ENCODE measurements around the gene OR10A4.
"Not testable (repeated sequence)": the region's sequence is repeated elsewhere in the genome, so short reads cannot be mapped to it uniquely, and the experiment has no call there.

OR10A4 gene

GRCh38 chr11:6876325-6876724 is at the start of gene OR10A4:
Gene OR10A4, plus strand, starts transcription at chr11:6876625. Its CDS starts 23 bp downstream, at chr11:6876648.
- Histone ChIP-seq H3K36me3 (replicated peaks) (no peaks in the 10 kb centered on the region), H3K4me1 (no peaks in the 10 kb centered on the region), H3K27me3 (ENCODE audit: low read depth) (no peaks in the 10 kb centered on the region), H3K4me3 (no peak within 1 kb of the TSS), H3K9me3 (no peaks in the 10 kb centered on the region)
- DNase-seq (ENCODE audit: low spot score in 2 of 2): no peak
- in situ Hi-C loops (cut with MboI; ENCODE audit: low sequenced_read_pairs): no loop called here

- DNase-seq (ENCODE audit: low spot score in 2 of 2): no peak
- H3K9me3 ChIP-seq: no peaks in the 10 kb centered on the region; the same call in 1 of the 2 replicates
Observed at GRCh38 chr11:6828103-6828502, 48.3 kb upstream of the OR10A4 start.

GRCh38 chr11:6833356-6833755 is 43.1 kb upstream of the OR10A4 start:
- H3K9me3 ChIP-seq: no peaks in the 10 kb centered on the region; the same call in 1 of the 2 replicates
- DNase-seq (ENCODE audit: low spot score in 2 of 2): no peak
- in situ Hi-C loops (cut with MboI; ENCODE audit: low sequenced_read_pairs): no loop called here
- H3K4me1 ChIP-seq: no peaks in the 10 kb centered on the region
- peaks cover 3% of the 10 kb centered on the region; the same call in 1 of the 2 replicates for H3K27me3 ChIP-seq (ENCODE audit: low read depth)
- no peaks in the 10 kb centered on the region for H3K36me3 ChIP-seq (replicated peaks)
- no peak overlapping the region for H3K4me3 ChIP-seq

More at GRCh38 chr11:6828103-6828502, 48.3 kb upstream of the OR10A4 start:
- Histone ChIP-seq H3K36me3 (replicated peaks) (no peaks in the 10 kb centered on the region), H3K4me3 (no peak overlapping the region), H3K27me3 (ENCODE audit: low read depth) (no peaks in the 10 kb centered on the region), H3K4me1 (no peaks in the 10 kb centered on the region)
- in situ Hi-C loops (cut with MboI; ENCODE audit: low sequenced_read_pairs): no loop called here

GRCh38 chr11:6834021-6834420 is 42.4 kb upstream of the OR10A4 start:
- in situ Hi-C loops (cut with MboI; ENCODE audit: low sequenced_read_pairs): no loop called here
- DNase-seq (ENCODE audit: low spot score in 2 of 2): no peak
- H3K36me3 ChIP-seq (replicated peaks): no peaks in the 10 kb centered on the region

GRCh38 chr11:6841694-6842093 is 34.7 kb upstream of the OR10A4 start:
- no peaks in the 10 kb centered on the region for H3K27me3 ChIP-seq (ENCODE audit: low read depth)

More at GRCh38 chr11:6834021-6834420, 42.4 kb upstream of the OR10A4 start:
- Histone ChIP-seq H3K27me3 (ENCODE audit: low read depth) (peaks cover 3% of the 10 kb centered on the region; the same call in 1 of the 2 replicates), H3K4me1 (no peaks in the 10 kb centered on the region), H3K9me3 (no peaks in the 10 kb centered on the region; the same call in 1 of the 2 replicates), H3K4me3 (no peak overlapping the region)

GRCh38 chr11:6843670-6844069 is 32.8 kb upstream of the OR10A4 start:
- in situ Hi-C loops (cut with MboI; ENCODE audit: low sequenced_read_pairs): no loop called here

More at GRCh38 chr11:6841694-6842093, 34.7 kb upstream of the OR10A4 start:
- no peaks in the 10 kb centered on the region; the same call in 1 of the 2 replicates for H3K4me1 ChIP-seq
- DNase-seq (ENCODE audit: low spot score in 2 of 2): no peak
- no peaks in the 10 kb centered on the region; the same call in 1 of the 2 replicates for H3K9me3 ChIP-seq
- H3K4me3 ChIP-seq: no peak overlapping the region
- no peaks in the 10 kb centered on the region for H3K36me3 ChIP-seq (replicated peaks)
- in situ Hi-C loops (cut with MboI; ENCODE audit: low sequenced_read_pairs): no loop called here

GRCh38 chr11:6844356-6844755 is 32.1 kb upstream of the OR10A4 start:
- no peak for DNase-seq (ENCODE audit: low spot score in 2 of 2)

More at GRCh38 chr11:6843670-6844069, 32.8 kb upstream of the OR10A4 start:
- Histone ChIP-seq H3K4me1 (no peaks in the 10 kb centered on the region; the same call in 1 of the 2 replicates), H3K36me3 (replicated peaks) (no peaks in the 10 kb centered on the region), H3K27me3 (ENCODE audit: low read depth) (no peaks in the 10 kb centered on the region), H3K9me3 (no peaks in the 10 kb centered on the region; the same call in 1 of the 2 replicates), H3K4me3 (no peak overlapping the region)
- DNase-seq (ENCODE audit: low spot score in 2 of 2): peak in 1 of 2 experiments; percentile 34

GRCh38 chr11:6845383-6845782 is 31.0 kb upstream of the OR10A4 start, which contains the start of gene OR10A5:
Gene OR10A5, plus strand, starts transcription at chr11:6845683. Its CDS starts 0 bp downstream, at chr11:6845683.
- Histone ChIP-seq H3K27me3 (ENCODE audit: low read depth) (no peaks in the 10 kb centered on the region), H3K4me3 (no peak within 1 kb of the TSS), H3K36me3 (replicated peaks) (no peaks in the 10 kb centered on the region), H3K9me3 (no peaks in the 10 kb centered on the region; the same call in 1 of the 2 replicates), H3K4me1 (no peaks in the 10 kb centered on the region; the same call in 1 of the 2 replicates)
- in situ Hi-C loops (cut with MboI; ENCODE audit: low sequenced_read_pairs): no loop called here
- DNase-seq (ENCODE audit: low spot score in 2 of 2): no peak

More at GRCh38 chr11:6844356-6844755, 32.1 kb upstream of the OR10A4 start:
- Histone ChIP-seq H3K4me3 (no peak overlapping the region), H3K27me3 (ENCODE audit: low read depth) (no peaks in the 10 kb centered on the region), H3K4me1 (no peaks in the 10 kb centered on the region; the same call in 1 of the 2 replicates), H3K9me3 (no peaks in the 10 kb centered on the region; the same call in 1 of the 2 replicates), H3K36me3 (replicated peaks) (no peaks in the 10 kb centered on the region)
- in situ Hi-C loops (cut with MboI; ENCODE audit: low sequenced_read_pairs): no loop called here

- H3K36me3 ChIP-seq (replicated peaks): no peaks in the 10 kb centered on the region
- H3K9me3 ChIP-seq: no peaks in the 10 kb centered on the region
- H3K27me3 ChIP-seq (ENCODE audit: low read depth): no peaks in the 10 kb centered on the region
- in situ Hi-C loops (cut with MboI; ENCODE audit: low sequenced_read_pairs): no loop called here
- DNase-seq (ENCODE audit: low spot score in 2 of 2): no peak
- H3K4me1 ChIP-seq: no peaks in the 10 kb centered on the region
- H3K4me3 ChIP-seq: no peak overlapping the region
Observed at GRCh38 chr11:6850526-6850925, 25.9 kb upstream of the OR10A4 start.

GRCh38 chr11:6854801-6855200 is 21.6 kb upstream of the OR10A4 start:
- H3K27me3 ChIP-seq (ENCODE audit: low read depth); H3K4me1 ChIP-seq; H3K36me3 ChIP-seq (replicated peaks); H3K4me3 ChIP-seq; in situ Hi-C loops (cut with MboI; ENCODE audit: low sequenced_read_pairs); DNase-seq (ENCODE audit: low spot score in 2 of 2); H3K9me3 ChIP-seq: not testable (repeated sequence)

- in situ Hi-C loops (cut with MboI; ENCODE audit: low sequenced_read_pairs): no loop called here
- no peak for DNase-seq (ENCODE audit: low spot score in 2 of 2)
- no peaks in the 10 kb centered on the region for H3K9me3 ChIP-seq
- no peaks in the 10 kb centered on the region; the same call in 1 of the 2 replicates for H3K4me1 ChIP-seq
- H3K36me3 ChIP-seq (replicated peaks): no peaks in the 10 kb centered on the region
- no peak overlapping the region for H3K4me3 ChIP-seq
- no peaks in the 10 kb centered on the region for H3K27me3 ChIP-seq (ENCODE audit: low read depth)
Observed at GRCh38 chr11:6855971-6856541, 20.4 kb upstream of the OR10A4 start.

- Histone ChIP-seq H3K36me3 (replicated peaks) (no peaks in the 10 kb centered on the region), H3K27me3 (ENCODE audit: low read depth) (no peaks in the 10 kb centered on the region), H3K4me1 (no peaks in the 10 kb centered on the region; the same call in 1 of the 2 replicates), H3K9me3 (no peaks in the 10 kb centered on the region), H3K4me3 (no peak overlapping the region)
- in situ Hi-C loops (cut with MboI; ENCODE audit: low sequenced_read_pairs): no loop called here
- DNase-seq (ENCODE audit: low spot score in 2 of 2): no peak
Observed at GRCh38 chr11:6856871-6857270, 19.6 kb upstream of the OR10A4 start.

GRCh38 chr11:6862961-6863360 is 13.5 kb upstream of the OR10A4 start, which contains the start of gene OR10A2:
Gene OR10A2, plus strand, starts transcription at chr11:6863057. Its CDS starts 6,698 bp downstream, at chr11:6869755.
- in situ Hi-C loops (cut with MboI; ENCODE audit: low sequenced_read_pairs): no loop called here

GRCh38 chr11:6864438-6864837 is 12.0 kb upstream of the OR10A4 start:
- no peaks in the 10 kb centered on the region; the same call in 1 of the 2 replicates for H3K27me3 ChIP-seq (ENCODE audit: low read depth)
- H3K36me3 ChIP-seq (replicated peaks): no peaks in the 10 kb centered on the region
- H3K9me3 ChIP-seq: no peaks in the 10 kb centered on the region
- no peak overlapping the region for H3K4me3 ChIP-seq
- H3K4me1 ChIP-seq: no peaks in the 10 kb centered on the region
- in situ Hi-C loops (cut with MboI; ENCODE audit: low sequenced_read_pairs): no loop called here
- no peak for DNase-seq (ENCODE audit: low spot score in 2 of 2)

More at GRCh38 chr11:6862961-6863360, 13.5 kb upstream of the OR10A4 start, which contains the start of gene OR10A2:
- Histone ChIP-seq H3K9me3 (no peaks in the 10 kb centered on the region), H3K4me3 (no peak within 1 kb of the TSS), H3K27me3 (ENCODE audit: low read depth) (no peaks in the 10 kb centered on the region; the same call in 1 of the 2 replicates), H3K4me1 (no peaks in the 10 kb centered on the region; the same call in 1 of the 2 replicates), H3K36me3 (replicated peaks) (no peaks in the 10 kb centered on the region)
- no peak for DNase-seq (ENCODE audit: low spot score in 2 of 2)

Data from HAP-1 (cell line).